OCI-LY1 (cell line): ENCODE data around the gene ICE2.

Source experiments
- H2AFZ ChIP-seq: fragments of 200-600 bp; sonication (generic), shearing (Covaris generic); 2 replicates; pipeline ENCODE4 v1.6.0; 2014; ENCODE audit warnings: antibody characterized with exemption, mild to moderate bottlenecking, low read length
- H3F3A ChIP-seq: fragments of 200-600 bp; sonication (generic), shearing (Covaris generic); 2 replicates; pipeline ENCODE4 v1.6.0; 2014; ENCODE audit warnings: mild to moderate bottlenecking, antibody characterized with exemption, low read length, moderate library complexity; ENCODE audit not compliant: insufficient read depth
- H3K27ac ChIP-seq: fragments of 200-600 bp; sonication (generic); 2 replicates; pipeline ENCODE4 v1.5.1; 2014; ENCODE audit warnings: low read length, mixed run types, mild to moderate bottlenecking, low read depth; ENCODE audit not compliant: poor library complexity, severe bottlenecking
- H3K27me3 ChIP-seq: fragments of 200-600 bp; sonication (generic); 2 replicates; pipeline ENCODE4 v1.6.0; 2014; ENCODE audit warnings: antibody characterized with exemption, mild to moderate bottlenecking, low read length, moderate library complexity; ENCODE audit not compliant: insufficient read depth
- H3K36me3 ChIP-seq: fragments of 200-600 bp; sonication (generic); 2 replicates; pipeline ENCODE4 v1.6.1; 2014; ENCODE audit warnings: mild to moderate bottlenecking, antibody characterized with exemption, low read length, moderate library complexity, mixed read lengths; ENCODE audit not compliant: insufficient read depth
- H3K4me1 ChIP-seq: fragments of 200-600 bp; sonication (generic); 2 replicates; pipeline ENCODE4 v1.5.1; 2014; ENCODE audit warnings: mild to moderate bottlenecking, low read length, moderate library complexity; ENCODE audit not compliant: insufficient read depth, severe bottlenecking
- H3K4me2 ChIP-seq: fragments of 200-600 bp; sonication (generic), shearing (Covaris generic); 2 replicates; pipeline ENCODE4 v1.6.1; 2014; ENCODE audit warnings: low read length
- H3K4me3 ChIP-seq: fragments of 200-600 bp; sonication (generic); 2 replicates; pipeline ENCODE4 v1.5.1; 2014; ENCODE audit warnings: low read length, low read depth, mild to moderate bottlenecking, mixed read lengths; ENCODE audit not compliant: poor library complexity, severe bottlenecking
- H3K79me2 ChIP-seq: fragments of 200-600 bp; shearing (Covaris generic); 2 replicates; pipeline ENCODE4 v1.6.1; 2016; ENCODE audit warnings: mixed run types, low read length, mixed read lengths; ENCODE audit not compliant: insufficient read depth
- H3K9ac ChIP-seq: fragments of 200-600 bp; sonication (generic), shearing (Covaris generic); 2 replicates; pipeline ENCODE4 v1.6.1; 2014; ENCODE audit warnings: mild to moderate bottlenecking, low read length, mixed read lengths
- H3K9me2 ChIP-seq: fragments of 200-600 bp; sonication (generic), shearing (Covaris generic); 2 replicates; pipeline ENCODE4 v1.6.1; 2014; ENCODE audit warnings: low read depth, mild to moderate bottlenecking, low read length, mixed read lengths
- H3K9me3 ChIP-seq: fragments of 200-600 bp; shearing (Covaris generic); 2 replicates; pipeline ENCODE4 v1.6.1; 2014; ENCODE audit warnings: low read length, mixed read lengths
- H4K20me1 ChIP-seq: fragments of 200-600 bp; sonication (generic), shearing (Covaris generic); 2 replicates; pipeline ENCODE4 v1.6.0; 2016; ENCODE audit warnings: mild to moderate bottlenecking, low read length; ENCODE audit not compliant: insufficient read depth
- CTCF ChIP-seq: fragments of 200-600 bp; sonication (generic), shearing (Covaris generic); IDR thresholded peaks from 2 replicates; pipeline ENCODE4 v1.5.1; 2017; ENCODE audit warnings: mild to moderate bottlenecking, antibody characterized with exemption, low read length, moderate library complexity, mixed read lengths
- EZH2 ChIP-seq: fragments of 200-600 bp; sonication (generic), shearing (Covaris generic); IDR thresholded peaks from 2 replicates; pipeline ENCODE4 v1.8.0; 2017; ENCODE audit warnings: borderline replicate concordance, mixed run types, mild to moderate bottlenecking, antibody characterized with exemption, low read length, moderate library complexity, mixed read lengths

The ICE2 gene

GRCh38 chr15:60420203-60420716, 58.7 kb downstream of the ICE2 start:
- peaks cover 1% of the 10 kb centered on the region; the same call in 1 of the 2 replicates for H3K36me3 ChIP-seq
- H3F3A ChIP-seq = no peaks in the 10 kb centered on the region
- H3K4me2 ChIP-seq = no peak overlapping the region
- TF ChIP-seq EZH2 (no peak), CTCF (no peak)
- H3K9me2 ChIP-seq = no peaks in the 10 kb centered on the region
- no peak overlapping the region for H3K27ac ChIP-seq
- H3K4me1 ChIP-seq = no peaks in the 10 kb centered on the region
- no peak overlapping the region for H3K4me3 ChIP-seq
- H4K20me1 ChIP-seq = no peaks in the 10 kb centered on the region
- no peaks in the 10 kb centered on the region for H3K27me3 ChIP-seq
- no peaks in the 10 kb centered on the region for H3K79me2 ChIP-seq
- no peak overlapping the region for H2AFZ ChIP-seq
- H3K9ac ChIP-seq = no peak overlapping the region
- no peaks in the 10 kb centered on the region for H3K9me3 ChIP-seq

- no peaks in the 10 kb centered on the region for H3K27me3 ChIP-seq
- no peak overlapping the region for H2AFZ ChIP-seq
- no peak overlapping the region for H3K9ac ChIP-seq
- no peaks in the 10 kb centered on the region for H4K20me1 ChIP-seq
- no peaks in the 10 kb centered on the region for H3F3A ChIP-seq
- no peak overlapping the region for H3K4me2 ChIP-seq
- H3K4me1 ChIP-seq = no peaks in the 10 kb centered on the region
- no peak for TF ChIP-seq CTCF
- TF ChIP-seq EZH2 = no peak
- no peaks in the 10 kb centered on the region for H3K9me2 ChIP-seq
- no peaks in the 10 kb centered on the region for H3K79me2 ChIP-seq
- H3K9me3 ChIP-seq = no peaks in the 10 kb centered on the region
- H3K4me3 ChIP-seq = no peak overlapping the region
- H3K36me3 ChIP-seq = no peaks in the 10 kb centered on the region; the same call in 1 of the 2 replicates
- no peak overlapping the region for H3K27ac ChIP-seq
Measured at GRCh38 chr15:60419753-60420152, 59.2 kb downstream of the ICE2 start.

GRCh38 chr15:60418096-60418495, 60.8 kb downstream of the ICE2 start:
- TF ChIP-seq EZH2 (no peak), CTCF (no peak)
- no peak overlapping the region for H3K4me3 ChIP-seq
- no peaks in the 10 kb centered on the region for H3K27me3 ChIP-seq
- no peaks in the 10 kb centered on the region for H3F3A ChIP-seq
- no peaks in the 10 kb centered on the region for H3K9me3 ChIP-seq
- no peaks in the 10 kb centered on the region for H3K9me2 ChIP-seq
- H3K36me3 ChIP-seq = no peaks in the 10 kb centered on the region
- no peak overlapping the region for H3K27ac ChIP-seq
- no peak overlapping the region for H2AFZ ChIP-seq
- no peaks in the 10 kb centered on the region for H3K4me1 ChIP-seq
- H3K4me2 ChIP-seq = no peak overlapping the region
- H3K79me2 ChIP-seq = no peaks in the 10 kb centered on the region
- no peaks in the 10 kb centered on the region for H4K20me1 ChIP-seq
- H3K9ac ChIP-seq = no peak overlapping the region
